NOMO-1 treated with DMSO at 0.1 percent for 48 hours (cell line): ENCODE measurements around the gene CYP27B1.
"Not testable (repeated sequence)": the region's sequence is repeated elsewhere in the genome, so short reads cannot be mapped to it uniquely, and the experiment has no call there.

Experiments
- DNase-seq: peaks from one replicate; lab custom pipeline; 2025; ENCODE audit not compliant: unreplicated experiment; lab: John Stamatoyannopoulos, UW

The CYP27B1 gene

DNA sequence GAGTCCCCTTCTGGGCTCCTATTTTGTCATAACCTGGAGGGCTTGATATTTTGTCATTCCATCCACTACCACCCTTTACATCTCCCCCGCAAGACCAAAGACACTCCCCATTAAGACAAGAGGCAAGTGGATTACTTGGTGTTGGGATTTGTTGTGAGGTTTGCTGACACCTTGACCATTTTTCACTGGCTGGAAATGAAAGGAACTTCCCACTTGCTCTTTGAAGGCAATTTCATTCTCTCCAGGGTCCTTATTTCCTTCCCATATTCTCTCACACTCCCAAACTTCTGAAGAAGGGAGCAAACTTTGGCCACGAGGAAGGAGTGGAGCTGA, 43.3 kb downstream of the CYP27B1 start:
- DNase-seq: no peak

DNA sequence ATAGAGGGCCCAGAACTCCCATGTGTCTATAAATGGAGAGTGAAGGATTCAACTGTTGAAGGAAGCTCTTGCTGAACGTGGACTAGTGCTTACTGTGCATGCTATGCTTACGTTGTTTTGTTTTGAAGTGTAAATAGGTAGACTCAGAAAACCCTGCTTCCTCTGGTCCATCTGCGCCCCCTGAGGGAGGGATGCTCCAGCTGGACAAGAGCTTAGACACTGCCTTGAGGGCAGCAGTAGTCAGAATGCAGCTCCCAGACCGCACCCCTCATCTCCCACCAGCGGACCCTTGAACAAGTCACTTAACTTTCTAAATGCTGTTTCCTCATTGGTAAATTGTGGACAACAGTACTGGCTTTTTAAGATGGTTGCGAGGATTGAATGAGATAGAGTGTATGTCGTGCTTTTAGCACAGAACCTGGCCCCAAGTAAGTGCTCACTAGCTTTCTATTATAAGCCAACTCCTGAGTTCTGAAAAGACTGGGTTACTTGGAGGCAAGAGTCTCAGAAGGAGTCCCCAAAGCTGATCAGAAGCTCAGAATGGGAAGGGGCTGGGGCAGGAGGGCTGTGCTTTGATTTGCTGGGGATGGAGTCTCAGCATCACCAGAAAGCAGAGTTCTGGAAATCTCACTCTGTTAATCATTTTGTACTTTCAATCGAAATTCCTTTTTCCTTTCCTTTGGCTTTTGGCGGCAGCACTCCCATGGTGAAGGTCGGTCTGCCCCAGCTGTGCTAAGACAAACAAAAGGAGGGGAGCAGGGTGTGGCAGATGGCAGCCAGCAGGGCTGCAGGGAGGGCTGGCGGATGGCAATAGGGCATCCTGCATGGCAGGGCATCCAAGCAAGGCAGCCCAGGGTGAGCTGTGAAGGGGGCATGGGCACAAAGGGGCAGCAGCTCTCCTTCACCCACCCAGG, 43.9 kb downstream of the CYP27B1 start:
- no peak for DNase-seq

DNA sequence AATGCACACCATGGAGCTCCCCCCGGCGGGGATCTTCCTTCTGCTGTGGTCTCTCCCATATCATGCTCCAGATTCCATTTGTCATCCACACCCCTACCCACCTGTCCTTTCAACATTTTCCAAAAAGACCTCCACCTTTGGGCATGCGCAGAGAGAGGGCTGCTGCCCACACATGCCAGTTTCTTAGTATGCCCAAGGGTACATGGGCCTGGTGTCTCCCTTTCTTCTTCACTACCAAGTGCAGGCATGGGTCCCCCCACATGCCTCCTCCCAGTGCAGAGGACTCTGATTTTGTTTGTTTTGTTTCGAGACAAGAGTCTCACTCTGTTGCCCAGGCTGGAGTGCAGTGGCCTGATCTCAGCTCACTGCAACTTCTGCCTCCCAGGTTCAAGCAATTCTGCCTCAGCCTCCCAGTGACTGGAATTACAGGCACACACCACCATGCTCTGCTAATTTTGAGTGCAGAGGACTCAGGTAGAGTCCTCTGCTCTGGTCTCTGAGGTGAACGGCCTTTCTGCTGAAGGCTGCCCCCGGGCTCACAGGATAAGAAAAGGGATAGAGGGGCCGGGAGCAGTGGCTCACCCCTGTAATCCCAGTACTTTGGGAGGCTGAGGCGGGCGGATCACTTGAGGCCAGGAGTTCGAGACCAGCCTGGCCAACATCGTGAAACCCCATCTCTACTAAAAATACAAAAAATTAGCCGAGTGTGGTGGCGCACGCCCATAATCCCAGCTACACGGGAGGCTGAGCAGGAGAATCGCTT, 44.9 kb downstream of the CYP27B1 start:
- DNase-seq: not testable (repeated sequence)

DNA sequence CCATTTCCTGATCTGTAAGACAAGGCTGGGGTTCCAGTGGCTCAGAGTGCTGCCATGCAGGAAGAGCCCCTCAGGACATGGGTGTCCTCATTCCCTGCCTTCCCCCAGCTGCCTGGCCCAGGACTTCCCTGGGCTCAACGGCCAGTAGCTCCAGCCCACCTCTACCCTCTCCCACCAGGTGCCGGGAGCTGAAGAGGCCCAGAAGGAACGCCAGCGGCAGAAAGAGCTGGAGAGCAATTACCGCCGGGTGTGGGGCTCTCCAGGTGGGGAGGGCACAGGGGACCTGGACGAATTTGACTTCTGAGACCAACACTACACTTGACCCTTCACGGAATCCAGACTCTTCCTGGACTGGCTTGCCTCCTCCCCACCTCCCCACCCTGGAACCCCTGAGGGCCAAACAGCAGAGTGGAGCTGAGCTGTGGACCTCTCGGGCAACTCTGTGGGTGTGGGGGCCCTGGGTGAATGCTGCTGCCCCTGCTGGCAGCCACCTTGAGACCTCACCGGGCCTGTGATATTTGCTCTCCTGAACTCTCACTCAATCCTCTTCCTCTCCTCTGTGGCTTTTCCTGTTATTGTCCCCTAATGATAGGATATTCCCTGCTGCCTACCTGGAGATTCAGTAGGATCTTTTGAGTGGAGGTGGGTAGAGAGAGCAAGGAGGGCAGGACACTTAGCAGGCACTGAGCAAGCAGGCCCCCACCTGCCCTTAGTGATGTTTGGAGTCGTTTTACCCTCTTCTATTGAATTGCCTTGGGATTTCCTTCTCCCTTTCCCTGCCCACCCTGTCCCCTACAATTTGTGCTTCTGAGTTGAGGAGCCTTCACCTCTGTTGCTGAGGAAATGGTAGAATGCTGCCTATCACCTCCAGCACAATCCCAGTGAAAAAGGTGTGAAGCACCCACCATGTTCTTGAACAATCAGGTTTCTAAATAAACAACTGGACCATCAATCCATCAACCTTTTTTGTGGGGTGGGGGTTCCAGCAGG, 46.0 kb downstream of the CYP27B1 start:
- DNase-seq: no peak

DNA sequence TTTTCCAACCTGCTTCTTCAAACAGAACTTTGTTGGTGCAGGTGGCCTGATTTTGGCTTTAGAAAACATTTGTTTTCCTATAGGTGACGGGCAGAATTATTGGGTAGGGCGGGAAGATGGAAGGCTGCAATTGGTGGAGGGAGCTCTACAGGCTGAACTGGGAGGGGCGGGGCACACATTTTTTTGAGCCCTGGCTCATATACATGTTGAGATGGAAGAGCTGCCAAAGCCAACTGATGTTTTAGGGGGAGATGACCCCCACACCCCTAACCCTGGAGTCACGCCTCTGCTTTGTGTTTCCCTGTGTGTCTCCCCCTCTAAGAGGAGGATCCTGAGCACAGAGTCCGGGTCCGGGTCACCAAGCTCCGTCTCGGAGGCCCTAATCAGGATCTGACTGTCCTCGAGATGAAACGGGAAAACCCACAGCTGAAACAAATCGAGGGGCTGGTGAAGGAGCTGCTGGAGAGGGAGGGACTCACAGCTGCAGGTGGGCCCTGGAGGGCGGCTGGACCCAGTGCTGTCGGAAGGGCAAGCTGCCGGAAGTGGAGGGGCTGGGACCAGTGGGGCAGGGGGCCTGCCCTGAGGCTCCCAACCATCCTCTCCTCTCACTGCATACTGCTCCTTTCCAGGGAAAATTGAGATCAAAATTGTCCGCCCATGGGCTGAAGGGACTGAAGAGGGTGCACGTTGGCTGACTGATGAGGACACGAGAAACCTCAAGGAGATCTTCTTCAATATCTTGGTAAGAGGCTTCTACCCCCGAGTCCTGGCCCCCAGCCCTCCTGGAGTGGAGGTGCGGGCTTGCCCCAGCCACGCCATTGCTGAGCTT, 46.9 kb downstream of the CYP27B1 start:
- no peak for DNase-seq

DNA sequence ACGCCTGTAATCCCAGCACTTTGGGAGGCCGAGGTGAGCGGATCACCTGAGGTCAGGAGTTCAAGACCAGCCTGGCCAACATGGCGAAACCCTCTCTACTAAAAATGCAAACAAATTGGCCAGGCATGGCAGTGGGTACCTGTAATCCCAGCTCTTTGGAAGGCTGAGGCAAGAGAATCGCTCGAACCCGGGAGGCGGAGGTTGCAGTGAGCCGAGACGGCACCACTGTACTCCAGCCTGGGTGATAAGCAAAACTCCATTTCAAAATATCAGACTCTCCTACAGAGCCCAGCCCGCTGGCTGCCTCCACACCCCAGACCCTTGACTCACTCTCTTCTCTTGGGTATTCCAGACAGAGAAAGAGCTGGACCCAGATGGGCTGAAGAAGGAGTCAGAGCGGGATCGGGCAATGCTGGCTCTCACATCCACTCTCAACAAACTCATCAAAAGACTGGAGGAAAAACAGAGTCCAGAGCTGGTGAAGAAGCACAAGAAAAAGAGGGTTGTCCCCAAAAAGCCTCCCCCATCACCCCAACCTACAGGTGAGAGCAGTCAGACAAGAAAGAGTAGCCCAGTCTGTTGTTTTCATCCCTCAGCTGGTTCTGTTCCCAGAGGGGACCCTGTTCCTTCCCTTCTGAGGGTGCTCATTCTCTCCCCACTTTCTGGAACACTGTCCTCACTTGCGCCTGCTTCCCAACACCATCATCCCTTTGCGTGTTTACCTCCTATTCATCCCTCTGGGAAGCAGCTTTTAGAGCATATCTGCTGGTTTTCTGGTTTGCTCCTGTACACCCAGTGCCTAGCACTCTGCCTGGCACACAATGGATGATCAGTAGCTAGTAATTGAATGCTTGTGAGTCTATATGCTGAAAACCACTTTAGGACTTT, 48.0 kb downstream of the CYP27B1 start:
- DNase-seq: no peak

DNA sequence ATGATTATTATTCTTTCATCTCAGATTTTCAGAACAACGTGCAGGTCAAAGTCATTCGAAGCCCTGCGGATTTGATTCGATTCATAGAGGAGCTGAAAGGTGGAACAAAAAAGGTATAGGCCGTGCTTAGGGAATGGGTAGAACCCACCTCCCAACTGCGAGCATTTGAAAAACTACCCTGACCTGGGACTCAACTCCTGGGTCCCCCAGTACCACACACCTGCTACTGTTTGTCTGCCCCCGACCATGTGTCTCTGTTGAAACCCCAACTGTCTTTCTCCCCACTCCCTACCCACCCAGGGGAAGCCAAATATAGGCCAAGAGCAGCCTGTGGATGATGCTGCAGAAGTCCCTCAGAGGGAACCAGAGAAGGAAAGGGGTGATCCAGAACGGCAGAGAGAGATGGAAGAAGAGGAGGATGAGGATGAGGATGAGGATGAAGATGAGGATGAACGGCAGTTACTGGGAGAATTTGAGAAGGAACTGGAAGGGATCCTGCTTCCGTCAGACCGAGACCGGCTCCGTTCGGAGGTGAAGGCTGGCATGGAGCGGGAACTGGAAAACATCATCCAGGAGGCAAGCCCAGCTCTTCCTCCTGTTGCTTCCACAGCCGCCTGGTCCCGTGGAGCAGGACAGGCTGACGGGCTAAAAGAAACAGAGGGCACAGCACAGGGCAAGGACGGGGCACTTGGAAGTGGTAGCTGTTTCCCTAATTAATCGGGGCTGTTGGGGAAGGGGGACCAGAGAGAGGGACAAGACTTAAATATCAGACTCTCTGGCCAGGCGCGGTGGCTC, 48.8 kb downstream of the CYP27B1 start:
- no peak for DNase-seq

DNA sequence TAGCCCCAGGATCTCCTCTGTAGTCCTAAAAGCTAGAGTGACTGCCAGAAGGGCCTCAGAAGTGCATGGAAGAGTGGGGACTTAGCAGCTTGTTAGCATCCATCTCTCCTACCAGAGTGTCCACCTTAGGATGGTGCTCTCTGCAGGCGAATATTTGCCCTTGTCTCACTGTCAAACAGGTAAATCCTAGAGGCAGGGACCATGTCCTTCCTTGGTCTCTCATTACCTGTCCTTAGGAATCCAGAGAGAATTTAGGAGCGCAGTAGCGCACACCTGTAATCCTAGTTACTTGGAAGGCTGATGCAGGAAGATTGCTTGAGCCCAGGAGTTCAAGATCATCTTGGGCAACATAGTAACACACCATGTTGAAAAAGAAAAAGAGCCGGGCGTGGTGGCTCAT, 49.7 kb downstream of the CYP27B1 start:
- DNase-seq: no peak

DNA sequence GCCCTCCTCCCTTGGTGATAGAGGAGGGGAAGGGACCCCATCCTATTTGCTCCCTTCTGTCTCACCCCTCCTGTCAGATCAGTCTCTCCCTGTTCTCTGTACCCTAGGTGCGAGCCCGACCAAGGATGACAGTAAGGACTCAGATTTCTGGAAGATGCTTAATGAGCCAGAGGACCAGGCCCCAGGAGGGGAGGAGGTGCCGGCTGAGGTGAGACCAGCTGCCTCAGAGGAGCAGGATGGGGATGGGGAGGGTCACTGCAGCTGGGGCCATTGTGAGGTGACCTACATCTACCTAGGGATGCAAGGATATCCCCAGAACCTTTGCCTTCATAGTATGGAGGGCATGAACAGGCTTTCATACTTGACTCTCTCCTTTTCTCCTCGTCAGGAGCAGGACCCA, 50.6 kb downstream of the CYP27B1 start:
- DNase-seq: no peak

DNA sequence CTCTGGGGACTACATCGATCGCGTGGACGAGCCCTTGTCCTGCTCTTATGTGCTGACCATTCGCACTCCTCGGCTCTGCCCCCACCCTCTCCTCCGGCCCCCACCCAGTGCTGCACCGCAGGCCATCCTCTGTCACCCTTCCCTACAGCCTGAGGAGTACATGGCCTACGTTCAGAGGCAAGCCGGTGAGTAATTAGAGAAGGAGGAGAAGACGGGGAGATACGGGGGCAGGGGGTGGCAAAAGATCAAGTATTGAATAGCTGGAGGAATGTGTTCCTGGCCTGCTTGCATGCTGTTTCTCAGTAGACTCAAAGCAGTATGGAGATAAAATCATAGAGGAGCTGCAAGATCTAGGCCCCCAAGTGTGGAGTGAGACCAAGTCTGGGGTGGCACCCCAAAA, 51.1 kb downstream of the CYP27B1 start:
- DNase-seq: no peak

DNA sequence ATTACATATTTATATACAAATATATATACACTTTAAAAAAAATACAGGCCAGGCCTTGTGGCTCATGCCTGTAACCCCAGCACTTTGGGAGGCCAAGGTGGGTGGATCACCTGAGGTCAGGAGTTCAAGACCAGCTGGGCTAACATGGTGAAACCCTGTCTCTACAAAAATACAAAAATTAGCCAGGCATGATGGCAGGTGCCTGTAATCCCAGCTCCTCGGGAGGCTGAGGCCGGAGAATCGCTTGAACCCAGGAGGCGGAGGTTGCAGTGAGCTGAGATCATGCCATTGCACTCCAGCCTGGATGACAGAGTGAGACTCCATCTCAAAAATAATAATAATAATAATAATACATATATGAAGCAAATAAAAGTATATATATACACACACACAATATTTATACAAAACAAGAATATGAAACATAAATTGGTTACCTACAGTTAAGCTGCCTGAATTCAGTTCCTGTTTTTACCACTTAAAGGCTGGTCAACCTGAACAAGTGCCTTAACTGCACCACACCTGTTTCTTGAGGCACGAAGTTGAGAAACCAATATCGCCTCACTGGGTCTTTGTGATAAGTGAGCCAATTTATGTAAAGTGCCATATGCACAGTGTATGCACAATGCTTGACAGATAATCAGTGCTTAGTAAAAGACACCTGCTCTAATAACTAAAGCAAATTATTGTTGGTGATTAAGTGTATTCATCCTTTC, 51.7 kb downstream of the CYP27B1 start:
- not testable (repeated sequence) for DNase-seq

DNA sequence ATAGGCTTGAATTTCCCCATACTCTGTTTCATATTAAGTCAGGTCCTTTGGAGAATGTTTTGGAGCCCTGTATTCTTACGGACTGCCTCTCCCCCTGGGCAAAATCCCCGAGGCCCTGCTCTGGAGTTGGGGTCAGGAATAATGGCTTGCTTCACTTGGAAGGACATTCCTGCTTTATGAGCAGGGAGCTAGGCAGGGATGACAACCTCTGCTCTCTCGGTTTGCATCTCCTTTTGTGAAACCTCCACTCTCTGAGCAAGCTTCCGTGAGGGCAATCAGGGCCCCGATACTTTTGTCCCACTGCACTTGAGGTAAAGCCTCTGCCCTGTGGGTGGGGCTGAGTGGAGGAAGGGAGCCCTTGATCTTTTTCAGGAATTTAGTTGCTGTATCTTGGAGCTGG, 53.7 kb downstream of the CYP27B1 start:
- no peak for DNase-seq

DNA sequence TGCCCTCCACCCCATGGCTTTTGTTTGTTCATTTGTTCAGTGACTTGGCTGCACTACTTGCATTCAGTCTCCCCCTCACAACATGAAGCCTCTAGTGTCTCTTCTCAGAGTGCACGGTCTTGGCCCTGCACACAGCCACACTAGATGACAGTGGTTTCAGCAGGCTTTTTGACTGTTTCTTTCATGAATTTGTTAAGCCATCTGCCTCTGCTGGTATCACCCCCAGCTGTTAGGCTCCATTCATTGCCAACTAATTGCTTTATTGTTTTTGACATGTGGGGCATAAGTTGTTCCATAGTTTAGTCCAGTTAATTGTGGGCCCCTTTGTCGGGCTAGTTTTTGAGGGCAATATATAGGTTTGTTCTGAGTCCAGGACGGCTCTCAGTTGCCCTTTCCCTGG, 54.2 kb downstream of the CYP27B1 start:
- DNase-seq: no peak
